Natural killer cell (primary cell): ENCODE measurements around the gene NOS1. TPM values are rescaled to one million over a fixed set of nuclear protein-coding genes. Genes with fewer than 3 reads are reported as not detected.

Source experiments
- ATAC-seq, 3 donors: fragments of 150-1000 bp in 2 of 3; fragments of 200-7000 bp in 1 of 3; cut with Tn5 transposase; 1 replicate in 1 of 3; 2 replicates in 2 of 3; pipeline ENCODE4 v1.10.0; 2021; ENCODE audit warnings: mild to moderate bottlenecking in 2 of 3, moderate library complexity in 2 of 3
- DNase-seq, 2 donors: peaks; one replicate each; pipeline versions ENCODE4 v3.0.0 to v3.0.0-alpha.2; 2013 to 2021; ENCODE audit warnings: mixed read lengths in 1 of 2
- H3K27ac ChIP-seq: one replicate; pipeline ENCODE4 v1.5.1; 2013; ENCODE audit warnings: mild to moderate bottlenecking, low read length
- H3K27me3 ChIP-seq: one replicate; pipeline ENCODE4 v1.6.1; 2013; ENCODE audit warnings: low read length; ENCODE audit not compliant: control insufficient read depth, insufficient read depth
- H3K36me3 ChIP-seq: one replicate; pipeline ENCODE4 v1.6.1; 2013; ENCODE audit warnings: low read length; ENCODE audit not compliant: control insufficient read depth, insufficient read depth
- H3K4me1 ChIP-seq: one replicate; pipeline ENCODE4 v1.6.1; 2013; ENCODE audit warnings: low read length; ENCODE audit not compliant: control insufficient read depth, insufficient read depth
- H3K4me3 ChIP-seq: one replicate; pipeline ENCODE4 v1.5.1; 2013; ENCODE audit warnings: low read length
- H3K9me3 ChIP-seq: one replicate; pipeline ENCODE4 v1.6.1; 2013; ENCODE audit warnings: low read length; ENCODE audit not compliant: control insufficient read depth, insufficient read depth
- H3K27ac Mint-ChIP-seq, 2 donors: one replicate each; pipeline ENCODE4 v1.8.0; 2022; ENCODE audit warnings: mild to moderate bottlenecking in 2 of 2, mixed read lengths in 2 of 2, moderate library complexity in 1 of 2
- H3K27me3 Mint-ChIP-seq, 2 donors: one replicate each; pipeline ENCODE4 v1.8.0; 2022; ENCODE audit warnings: low read depth in 2 of 2, mixed read lengths in 2 of 2
- H3K36me3 Mint-ChIP-seq: one replicate; pipeline ENCODE4 v1.8.0; 2022; ENCODE audit warnings: mixed read lengths
- H3K4me1 Mint-ChIP-seq, 2 donors: one replicate each; pipeline ENCODE4 v1.8.0; 2022; ENCODE audit warnings: mixed read lengths in 2 of 2
- H3K4me3 Mint-ChIP-seq: one replicate; pipeline ENCODE4 v1.8.0; 2022; ENCODE audit warnings: mild to moderate bottlenecking, moderate library complexity, mixed read lengths
- H3K9me3 Mint-ChIP-seq, 2 donors: one replicate each; pipeline ENCODE4 v1.8.0; 2022; ENCODE audit warnings: mixed read lengths in 2 of 2
- CTCF ChIP-seq: fragments of 200-600 bp; IDR thresholded peaks from one replicate; pipeline ENCODE4 v1.8.0; 2022; ENCODE audit warnings: antibody characterized with exemption
- WGBS: methylation state at CpG from one replicate; pipeline ENCODE4 v1.1.7; 2013; ENCODE audit warnings: missing lambda C conversion rate; ENCODE audit not compliant: insufficient coverage; 5-methylcytosine and 5-hydroxymethylcytosine counted together
- intact Hi-C: fragments of 100-400 bp; cut with micrococcal nuclease; formaldehyde crosslinking; loops from one replicate; pipeline ENCODE4 v1.14.2; 2022
- total RNA-seq, 4 donors: library from RNA; stranded (reverse); fragments of 120-200 nt in 1 of 4; gene quantifications; one replicate each; pipeline versions ENCODE4 v1.2.3 to v1.2.4, GENCODE V29; 2013 to 2022

NOS1 gene
- total RNA-seq, 3 donors from 2014 or later (not counting 1 experiment from before 2014, with no cell fraction given), result not detected

GRCh38 chr12:117208811-117209455, 152.5 kb downstream of the NOS1 start:
- H3K9me3 ChIP-seq, result no peaks in the 10 kb centered on the region
- intact Hi-C loops, result no loop called here
- peaks cover 14 to 15% of the 10 kb centered on the region in 2 donors for H3K27me3 Mint-ChIP-seq

GRCh38 chr12:117208206-117208605, 153.2 kb downstream of the NOS1 start:
- H3K36me3 ChIP-seq, result no peaks in the 10 kb centered on the region
- H3K27me3 ChIP-seq, result no peaks in the 10 kb centered on the region
- WGBS, result 80% methylated on average over 16 of the region's 16 CpGs
- Mint-ChIP-seq H3K4me3 (no peak overlapping the region), H3K27me3 (peaks cover 14 to 15% of the 10 kb centered on the region in 2 donors), H3K36me3 (no peaks in the 10 kb centered on the region), H3K4me1 (no peaks in the 10 kb centered on the region), H3K9me3 (no peaks in the 10 kb centered on the region), H3K27ac (no peak overlapping the region)
- intact Hi-C loops, result no loop called here
- no peak overlapping the region for H3K27ac ChIP-seq
- ATAC-seq (no peak), DNase-seq (no peak)
- no peaks in the 10 kb centered on the region for H3K4me1 ChIP-seq
- TF ChIP-seq CTCF, result no peak
- no peaks in the 10 kb centered on the region for H3K9me3 ChIP-seq
- H3K4me3 ChIP-seq, result no peak overlapping the region

More at GRCh38 chr12:117208811-117209455, 152.5 kb downstream of the NOS1 start:
- Mint-ChIP-seq H3K27ac (no peak overlapping the region), H3K4me1 (no peaks in the 10 kb centered on the region), H3K36me3 (no peaks in the 10 kb centered on the region), H3K4me3 (no peak overlapping the region), H3K9me3 (no peaks in the 10 kb centered on the region)
- H3K27me3 ChIP-seq, result no peaks in the 10 kb centered on the region
- TF ChIP-seq CTCF, result no peak
- H3K4me1 ChIP-seq, result no peaks in the 10 kb centered on the region
- ATAC-seq, result no peak
- DNase-seq, result no peak
- H3K27ac ChIP-seq, result no peak overlapping the region
- H3K36me3 ChIP-seq, result no peaks in the 10 kb centered on the region
- H3K4me3 ChIP-seq, result no peak overlapping the region
- WGBS, result 86% methylated on average over 13 of the region's 13 CpGs

GRCh38 chr12:117207675-117208074, 153.8 kb downstream of the NOS1 start:
- H3K36me3 ChIP-seq, result no peaks in the 10 kb centered on the region
- Mint-ChIP-seq H3K4me3 (no peak overlapping the region), H3K9me3 (no peaks in the 10 kb centered on the region), H3K36me3 (no peaks in the 10 kb centered on the region), H3K27ac (no peak overlapping the region), H3K4me1 (no peaks in the 10 kb centered on the region), H3K27me3 (peaks cover 8 to 11% of the 10 kb centered on the region in 2 donors)
- DNase-seq (no peak), ATAC-seq (no peak)
- no peaks in the 10 kb centered on the region for H3K9me3 ChIP-seq
- intact Hi-C loops, result no loop called here
- H3K27ac ChIP-seq, result no peak overlapping the region
- no peaks in the 10 kb centered on the region for H3K4me1 ChIP-seq
- WGBS, result 72% methylated on average over 2 of the region's 2 CpGs
- H3K4me3 ChIP-seq, result no peak overlapping the region
- no peak for TF ChIP-seq CTCF
- H3K27me3 ChIP-seq, result no peaks in the 10 kb centered on the region

- no peak overlapping the region for H3K27ac Mint-ChIP-seq
- peaks cover 16 to 24% of the 10 kb centered on the region in 2 donors for H3K27me3 Mint-ChIP-seq
- H3K27me3 ChIP-seq, result no peaks in the 10 kb centered on the region
- no peaks in the 10 kb centered on the region for H3K36me3 Mint-ChIP-seq
- no peak for TF ChIP-seq CTCF
- intact Hi-C loops, result no loop called here
- no peak overlapping the region for H3K4me3 Mint-ChIP-seq
- no peak for ATAC-seq
- H3K4me1 ChIP-seq, result no peaks in the 10 kb centered on the region
- no peaks in the 10 kb centered on the region for H3K9me3 ChIP-seq
- no peak overlapping the region for H3K4me3 ChIP-seq
- no peak overlapping the region for H3K27ac ChIP-seq
- no peak for DNase-seq
- no peaks in the 10 kb centered on the region for H3K36me3 ChIP-seq
- H3K4me1 Mint-ChIP-seq, result no peaks in the 10 kb centered on the region
- no peaks in the 10 kb centered on the region for H3K9me3 Mint-ChIP-seq
- 74% methylated on average over 9 of the region's 9 CpGs for WGBS
Measured at GRCh38 chr12:117202556-117202955, 158.9 kb downstream of the NOS1 start.
